IPS DF 4.7 (cell line): Measurements from ENCODE around the gene MMS19.

Experiments
- DNase-seq: peaks from one replicate; pipeline ENCODE4 v3.0.0-alpha.2; 2013; ENCODE audit warnings: low spot score; ENCODE audit errors: extremely low read depth

Gene MMS19, protein sequence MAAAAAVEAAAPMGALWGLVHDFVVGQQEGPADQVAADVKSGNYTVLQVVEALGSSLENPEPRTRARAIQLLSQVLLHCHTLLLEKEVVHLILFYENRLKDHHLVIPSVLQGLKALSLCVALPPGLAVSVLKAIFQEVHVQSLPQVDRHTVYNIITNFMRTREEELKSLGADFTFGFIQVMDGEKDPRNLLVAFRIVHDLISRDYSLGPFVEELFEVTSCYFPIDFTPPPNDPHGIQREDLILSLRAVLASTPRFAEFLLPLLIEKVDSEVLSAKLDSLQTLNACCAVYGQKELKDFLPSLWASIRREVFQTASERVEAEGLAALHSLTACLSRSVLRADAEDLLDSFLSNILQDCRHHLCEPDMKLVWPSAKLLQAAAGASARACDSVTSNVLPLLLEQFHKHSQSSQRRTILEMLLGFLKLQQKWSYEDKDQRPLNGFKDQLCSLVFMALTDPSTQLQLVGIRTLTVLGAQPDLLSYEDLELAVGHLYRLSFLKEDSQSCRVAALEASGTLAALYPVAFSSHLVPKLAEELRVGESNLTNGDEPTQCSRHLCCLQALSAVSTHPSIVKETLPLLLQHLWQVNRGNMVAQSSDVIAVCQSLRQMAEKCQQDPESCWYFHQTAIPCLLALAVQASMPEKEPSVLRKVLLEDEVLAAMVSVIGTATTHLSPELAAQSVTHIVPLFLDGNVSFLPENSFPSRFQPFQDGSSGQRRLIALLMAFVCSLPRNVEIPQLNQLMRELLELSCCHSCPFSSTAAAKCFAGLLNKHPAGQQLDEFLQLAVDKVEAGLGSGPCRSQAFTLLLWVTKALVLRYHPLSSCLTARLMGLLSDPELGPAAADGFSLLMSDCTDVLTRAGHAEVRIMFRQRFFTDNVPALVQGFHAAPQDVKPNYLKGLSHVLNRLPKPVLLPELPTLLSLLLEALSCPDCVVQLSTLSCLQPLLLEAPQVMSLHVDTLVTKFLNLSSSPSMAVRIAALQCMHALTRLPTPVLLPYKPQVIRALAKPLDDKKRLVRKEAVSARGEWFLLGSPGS

GRCh38 chr10:97498076-97498840, at the start of gene MMS19:
MMS19 (minus strand) TSS chr10:97498422; CDS start chr10:97498384, 38 bp downstream.
- DNase-seq = peak; percentile 68

DNA sequence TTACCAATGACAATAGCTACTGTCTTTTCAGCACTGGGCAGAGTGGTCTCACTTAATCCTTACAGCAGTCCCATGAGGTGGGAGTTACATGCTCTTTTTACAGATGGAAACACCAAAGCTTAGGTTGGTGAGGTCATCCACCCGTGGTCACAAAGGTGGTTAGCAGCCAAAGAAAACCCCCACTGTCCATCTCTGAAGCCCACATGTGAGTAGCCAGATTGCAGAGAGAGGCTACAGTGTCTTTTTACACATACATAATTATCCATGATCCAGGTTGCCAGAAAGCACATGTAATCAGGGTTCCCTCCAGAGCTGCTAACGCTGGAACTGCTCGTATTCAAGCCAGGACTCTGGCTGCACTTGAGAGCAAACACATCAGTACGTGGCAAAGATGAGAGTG, 49.7 kb upstream of the MMS19 start:
- no peak for DNase-seq

- no peak for DNase-seq
These were observed 49.0 kb upstream of the MMS19 start for GRCh38 chr10:97547271-97547600.

- no peak for DNase-seq
These were observed 48.4 kb upstream of the MMS19 start for GRCh38 chr10:97546456-97547270.

GRCh38 chr10:97543025-97543546, 44.9 kb upstream of the MMS19 start:
- DNase-seq = no peak

DNA sequence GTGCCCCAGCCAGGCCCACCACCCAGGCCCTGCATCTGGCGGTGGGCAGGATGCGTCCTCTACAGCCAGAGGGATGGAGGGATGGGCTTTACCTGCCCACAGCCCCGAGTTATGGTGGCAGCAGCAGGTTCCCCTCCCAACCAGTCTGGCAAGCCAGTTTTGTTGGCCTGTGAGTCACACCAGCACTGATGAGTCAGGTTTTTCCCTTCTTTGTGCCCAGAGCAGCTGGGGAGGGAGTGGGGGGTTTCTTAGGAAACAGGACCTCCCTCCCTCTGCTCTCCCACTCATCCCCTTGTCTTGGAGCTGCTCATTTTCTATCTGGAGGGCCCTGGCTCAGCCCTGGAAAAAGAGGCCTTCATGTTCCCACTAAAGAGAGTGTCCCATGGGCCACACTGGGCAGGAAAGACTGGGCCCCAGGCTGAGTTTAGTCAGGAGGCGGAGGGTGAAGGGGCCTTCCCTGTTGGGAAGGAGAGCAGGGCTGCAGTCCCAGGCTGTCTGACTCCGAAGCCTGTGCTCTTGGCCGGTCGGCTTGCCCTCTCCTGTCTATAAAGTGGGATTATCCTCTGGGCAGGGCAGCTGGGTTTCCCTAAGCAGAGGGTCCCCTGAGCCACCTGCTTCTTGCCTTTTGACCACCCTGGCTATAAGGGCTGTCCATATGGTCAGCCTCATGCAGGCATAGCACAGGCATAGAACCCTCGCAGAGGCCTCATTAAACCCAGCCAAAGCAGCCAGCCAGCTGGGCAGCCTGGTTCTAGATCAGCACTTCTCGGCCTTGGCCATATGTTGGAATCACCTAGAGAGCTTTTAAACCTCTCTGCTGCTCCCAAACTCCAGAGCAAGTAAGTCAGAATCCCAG, 44.2 kb upstream of the MMS19 start:
- no peak for DNase-seq

GRCh38 chr10:97540669-97541500, 42.7 kb upstream of the MMS19 start:
- DNase-seq = no peak

DNA sequence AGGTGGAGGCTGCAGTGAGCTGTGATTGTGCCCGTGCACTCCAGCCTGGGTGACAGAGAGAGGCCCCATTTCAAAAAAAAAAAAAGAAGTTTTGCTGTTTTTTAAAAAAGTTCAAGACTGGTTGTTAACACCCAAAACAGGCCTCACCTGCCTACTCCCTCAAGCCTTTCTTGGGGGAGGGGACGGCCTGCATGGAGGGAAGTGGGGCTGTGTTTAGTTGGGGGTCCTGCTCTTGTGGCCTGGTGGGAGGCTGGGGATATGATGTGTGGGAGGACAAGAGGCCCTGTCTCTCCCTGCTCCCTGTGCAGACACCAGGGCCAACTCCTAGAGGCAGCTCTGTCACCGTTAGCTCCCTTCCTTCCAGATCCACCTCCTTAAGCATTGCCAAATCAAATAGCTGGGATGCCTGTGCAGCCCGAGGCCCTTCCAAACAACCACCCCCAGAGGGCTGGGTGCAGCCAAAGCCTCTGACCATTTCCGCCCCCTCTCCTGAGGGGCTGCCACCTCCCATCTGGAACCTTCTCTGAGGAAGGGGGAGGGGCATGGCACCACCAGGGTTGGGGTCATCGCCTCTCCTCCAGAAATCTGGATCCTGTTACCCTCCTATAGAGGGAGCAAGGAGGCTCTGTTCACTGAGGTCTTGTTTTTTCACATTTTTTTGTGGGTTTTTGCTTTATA, 41.4 kb upstream of the MMS19 start:
- no peak for DNase-seq

DNA sequence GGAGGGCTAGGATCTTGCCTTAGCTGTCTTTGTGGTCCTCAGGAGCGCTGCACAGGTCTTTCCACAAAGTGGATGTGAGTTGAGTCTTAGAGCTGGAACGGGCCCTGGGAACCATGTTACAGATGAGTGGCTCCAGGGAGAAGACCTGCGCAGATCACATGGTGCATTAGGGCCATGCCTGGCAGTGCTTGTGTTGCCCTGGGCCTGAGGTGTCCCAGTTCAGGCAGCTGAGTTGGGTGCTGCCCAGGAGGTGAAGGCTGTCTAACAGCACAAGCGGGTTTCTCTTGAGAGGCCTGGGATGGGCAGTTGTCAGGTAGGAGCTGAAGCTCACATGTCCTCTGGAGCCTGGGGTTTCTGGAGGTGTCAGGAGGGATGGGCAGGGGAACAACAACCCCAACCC, 40.6 kb upstream of the MMS19 start:
- DNase-seq = no peak

DNA sequence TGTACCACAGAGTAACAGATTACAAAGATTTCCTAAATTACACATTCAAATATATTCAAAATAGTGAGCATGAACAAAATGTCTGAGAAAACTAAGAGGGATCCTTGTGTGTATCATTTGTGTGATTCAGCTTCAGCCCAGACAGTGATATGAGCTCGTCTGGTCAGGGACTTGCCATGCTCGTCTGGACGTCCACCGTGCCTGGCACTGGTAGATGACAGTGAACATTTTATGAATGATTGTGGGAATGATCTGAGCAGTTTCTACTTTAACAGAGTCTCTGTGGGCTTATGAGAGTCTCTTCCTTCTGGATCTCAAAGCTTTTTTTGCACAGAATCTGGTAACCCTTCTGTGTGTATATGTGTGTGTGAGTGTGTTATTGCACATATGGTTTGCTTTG, 40.2 kb upstream of the MMS19 start:
- no peak for DNase-seq

GRCh38 chr10:97537186-97537869, 39.1 kb upstream of the MMS19 start:
- no peak for DNase-seq

DNA sequence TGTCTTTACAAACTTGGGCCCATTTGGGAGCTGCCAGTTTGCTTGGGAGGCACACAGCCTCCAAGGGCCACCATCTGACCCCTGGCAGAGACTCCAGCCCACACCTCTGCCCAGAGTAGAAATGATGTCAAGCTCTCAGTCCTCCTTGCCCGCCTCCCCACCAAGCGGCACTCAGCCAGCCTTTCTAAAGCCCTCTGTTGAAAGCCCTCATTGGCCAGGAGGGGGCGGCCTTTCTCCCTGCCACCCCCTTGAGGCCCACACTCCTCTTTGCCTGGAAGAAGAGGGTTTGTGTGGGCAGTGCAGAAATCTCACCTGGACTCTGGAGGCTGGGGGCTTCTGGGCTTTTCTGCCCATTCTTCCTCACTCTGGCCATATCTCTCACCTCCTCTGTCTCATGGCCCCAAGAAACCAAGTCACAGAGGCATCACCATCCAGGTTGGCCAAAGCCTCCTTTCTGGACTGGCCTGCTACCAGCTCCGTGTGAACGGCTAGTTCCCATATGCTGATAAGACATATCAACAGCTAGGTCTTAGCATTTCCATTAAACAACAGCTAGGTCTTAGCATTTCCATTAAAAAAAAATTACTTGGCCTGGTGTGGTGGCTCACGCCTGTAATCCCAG, 36.6 kb upstream of the MMS19 start:
- no peak for DNase-seq

DNA sequence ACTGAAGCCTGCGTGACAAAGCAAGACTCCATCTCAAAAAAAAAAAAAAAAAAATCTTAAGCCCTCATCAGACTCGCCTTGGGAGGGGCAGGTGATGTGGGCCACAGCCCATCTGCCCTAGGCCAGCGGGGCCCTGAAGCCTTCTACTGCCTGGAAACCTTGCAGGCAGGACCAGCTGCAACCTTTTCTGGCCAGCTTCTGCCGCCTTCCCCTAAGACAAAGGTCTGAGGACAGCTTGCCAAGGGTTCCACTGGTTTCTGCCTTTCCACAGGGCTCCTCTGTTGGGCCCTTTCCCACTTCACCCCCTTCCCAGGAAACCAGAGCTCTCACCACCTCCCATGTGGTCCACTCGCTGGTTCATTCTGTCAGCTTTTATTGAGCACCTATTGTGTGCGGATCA, 35.7 kb upstream of the MMS19 start:
- no peak for DNase-seq

GRCh38 chr10:97532935-97533671, 34.9 kb upstream of the MMS19 start:
- DNase-seq = no peak

- DNase-seq = no peak
These were observed 33.3 kb upstream of the MMS19 start for GRCh38 chr10:97531401-97531986.
